ENCODE data around the gene ZSWIM6. TPM values are rescaled to one million over a fixed set of nuclear protein-coding genes. Genes with fewer than 3 reads are reported as not detected.
A peak's percentile ranks its signal among the peaks of the same experiment; 100 is the strongest.

ZSWIM6 gene
- total RNA-seq, 2 experiments from 2014 or later = 4.4 TPM

DNA sequence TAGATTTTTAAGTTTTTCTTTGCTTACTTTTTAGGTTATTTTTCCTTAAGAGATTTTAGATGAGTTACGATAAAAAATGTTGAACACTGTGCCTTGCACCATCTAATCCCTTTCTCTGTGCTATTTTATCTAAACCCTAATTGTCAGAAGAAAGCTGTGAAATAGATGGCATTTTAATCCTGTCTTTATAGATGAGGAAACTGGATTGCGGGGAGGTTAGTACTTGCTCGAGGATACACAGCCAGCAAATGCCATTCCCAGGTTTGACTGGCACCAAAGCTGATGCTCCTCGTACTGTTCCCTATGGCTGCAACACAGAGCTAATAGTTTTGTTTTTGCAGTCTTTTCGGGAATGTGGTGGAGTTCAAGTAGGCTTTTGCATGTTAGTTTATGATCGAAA lies 82.7 kb downstream of the ZSWIM6 start:
- no peak overlapping the region for H3K27ac Mint-ChIP-seq
- H3K27me3 Mint-ChIP-seq = no peaks in the 10 kb centered on the region
- H3K4me3 Mint-ChIP-seq = no peak overlapping the region
- ChIA-PET CTCF (no interaction called here), POLR2A (no interaction called here)
- H3K4me1 Mint-ChIP-seq (ENCODE audit: low read depth) = peaks cover 20% of the 10 kb centered on the region
- no peaks in the 10 kb centered on the region for H3K36me3 Mint-ChIP-seq (ENCODE audit: low read depth)
- intact Hi-C loops (cut with micrococcal nuclease) = no loop called here
- ATAC-seq (no peak), DNase-seq (no peak)
- no peaks in the 10 kb centered on the region for H3K9me3 Mint-ChIP-seq
- TF ChIP-seq, protein P1, sequence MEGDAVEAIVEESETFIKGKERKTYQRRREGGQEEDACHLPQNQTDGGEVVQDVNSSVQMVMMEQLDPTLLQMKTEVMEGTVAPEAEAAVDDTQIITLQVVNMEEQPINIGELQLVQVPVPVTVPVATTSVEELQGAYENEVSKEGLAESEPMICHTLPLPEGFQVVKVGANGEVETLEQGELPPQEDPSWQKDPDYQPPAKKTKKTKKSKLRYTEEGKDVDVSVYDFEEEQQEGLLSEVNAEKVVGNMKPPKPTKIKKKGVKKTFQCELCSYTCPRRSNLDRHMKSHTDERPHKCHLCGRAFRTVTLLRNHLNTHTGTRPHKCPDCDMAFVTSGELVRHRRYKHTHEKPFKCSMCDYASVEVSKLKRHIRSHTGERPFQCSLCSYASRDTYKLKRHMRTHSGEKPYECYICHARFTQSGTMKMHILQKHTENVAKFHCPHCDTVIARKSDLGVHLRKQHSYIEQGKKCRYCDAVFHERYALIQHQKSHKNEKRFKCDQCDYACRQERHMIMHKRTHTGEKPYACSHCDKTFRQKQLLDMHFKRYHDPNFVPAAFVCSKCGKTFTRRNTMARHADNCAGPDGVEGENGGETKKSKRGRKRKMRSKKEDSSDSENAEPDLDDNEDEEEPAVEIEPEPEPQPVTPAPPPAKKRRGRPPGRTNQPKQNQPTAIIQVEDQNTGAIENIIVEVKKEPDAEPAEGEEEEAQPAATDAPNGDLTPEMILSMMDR (IDR thresholded peaks at IDR 0.05) = no peak

DNA sequence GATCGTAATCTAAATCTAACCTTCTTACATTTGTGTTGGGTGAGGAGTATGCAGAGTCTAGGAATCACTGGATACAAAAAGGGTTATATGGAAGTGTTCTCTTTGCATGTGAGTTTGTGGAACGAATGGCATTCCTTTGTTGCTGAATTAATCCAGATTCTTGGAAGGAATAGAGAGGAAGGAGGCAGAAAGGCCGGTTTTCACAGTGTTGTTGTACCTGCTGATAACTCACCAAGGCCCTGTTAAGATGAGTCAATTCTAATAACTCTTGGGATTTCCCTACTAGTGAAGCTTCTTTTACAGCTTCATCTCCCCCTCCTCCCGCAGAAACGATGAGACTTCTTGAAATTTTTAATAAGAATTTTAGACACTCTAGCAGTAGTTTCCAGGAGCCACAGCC lies 84.0 kb downstream of the ZSWIM6 start:
- Mint-ChIP-seq H3K27ac (no peak overlapping the region), H3K36me3 (ENCODE audit: low read depth) (peaks cover 1% of the 10 kb centered on the region), H3K27me3 (no peaks in the 10 kb centered on the region), H3K4me1 (ENCODE audit: low read depth) (peaks cover 17% of the 10 kb centered on the region), H3K9me3 (no peaks in the 10 kb centered on the region), H3K4me3 (no peak overlapping the region)
- ATAC-seq = peak; percentile 53
- ChIA-PET POLR2A (no interaction called here), CTCF (interaction anchor here (1.2 kb wide), 1 partner anchor 11 kb away, joined by 3 read pairs; no protein-coding TSS in a partner anchor)
- intact Hi-C loops (cut with micrococcal nuclease) = no loop called here
- TF ChIP-seq, protein P1 (IDR thresholded peaks at IDR 0.05) = no peak
- DNase-seq = no peak

DNA sequence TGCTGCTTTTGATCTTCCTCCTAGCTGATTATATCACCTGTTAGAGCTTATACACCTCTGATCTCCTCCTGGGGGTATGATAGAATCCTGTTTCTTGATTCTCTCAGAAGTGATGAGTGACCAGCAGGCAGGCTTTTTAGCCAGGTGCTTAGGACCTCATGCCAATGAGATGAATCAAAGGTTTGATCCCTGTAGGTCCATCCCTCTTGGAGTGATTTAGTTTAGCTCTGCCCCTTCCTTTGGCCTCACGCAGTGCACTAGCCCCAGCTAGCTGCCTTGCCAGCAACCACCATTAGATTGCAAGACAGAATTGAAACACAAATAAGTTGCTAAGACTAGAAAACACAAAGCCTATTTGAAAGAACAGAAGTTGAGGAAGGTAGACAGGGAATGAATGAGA lies 84.4 kb downstream of the ZSWIM6 start:
- CTCF ChIA-PET = interaction anchor here (1.2 kb wide), 1 partner anchor 12 kb away, joined by 3 read pairs; no protein-coding TSS in a partner anchor
- intact Hi-C loops (cut with micrococcal nuclease) = no loop called here

DNA sequence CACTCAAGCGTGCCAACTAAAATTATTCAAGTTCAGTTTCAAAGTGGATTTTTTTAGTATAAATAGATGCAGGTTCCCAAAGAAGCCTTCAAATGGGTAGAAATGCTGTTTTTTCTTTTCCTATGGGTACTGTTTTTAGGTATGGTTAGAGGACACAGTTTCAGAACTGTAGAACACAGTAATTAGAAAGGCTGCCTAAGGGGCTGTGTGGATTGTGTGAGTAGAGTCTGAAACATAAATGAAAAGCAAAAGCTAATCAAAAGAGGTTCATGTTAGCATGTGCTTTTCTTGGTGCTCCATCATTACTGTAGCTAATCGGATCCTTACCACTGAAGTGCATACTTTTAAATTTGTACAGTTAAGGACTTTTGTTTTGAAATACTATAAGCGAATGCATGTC lies 85.3 kb downstream of the ZSWIM6 start:
- H3K36me3 Mint-ChIP-seq (ENCODE audit: low read depth) = peaks cover 4% of the 10 kb centered on the region
- peaks cover 9% of the 10 kb centered on the region for H3K9me3 Mint-ChIP-seq
- H3K4me3 Mint-ChIP-seq = no peak overlapping the region
- TF ChIP-seq, protein P1 (IDR thresholded peaks at IDR 0.05) = no peak
- DNase-seq = no peak
- ATAC-seq = no peak
- intact Hi-C loops (cut with micrococcal nuclease) = no loop called here
- POLR2A ChIA-PET = no interaction called here
- H3K27ac Mint-ChIP-seq = no peak overlapping the region
- H3K27me3 Mint-ChIP-seq = no peaks in the 10 kb centered on the region
- CTCF ChIA-PET = no interaction called here
- H3K4me1 Mint-ChIP-seq (ENCODE audit: low read depth) = peaks cover 18% of the 10 kb centered on the region

More for the DNA sequence above, 84.4 kb downstream of the ZSWIM6 start:
- Mint-ChIP-seq H3K4me3 (no peak overlapping the region), H3K36me3 (ENCODE audit: low read depth) (peaks cover 1% of the 10 kb centered on the region), H3K4me1 (ENCODE audit: low read depth) (peaks cover 17% of the 10 kb centered on the region), H3K9me3 (peaks cover 4% of the 10 kb centered on the region), H3K27me3 (no peaks in the 10 kb centered on the region), H3K27ac (no peak overlapping the region)
- TF ChIP-seq, protein P1 (IDR thresholded peaks at IDR 0.05) = no peak
- DNase-seq (no peak), ATAC-seq (no peak)
- POLR2A ChIA-PET = no interaction called here

DNA sequence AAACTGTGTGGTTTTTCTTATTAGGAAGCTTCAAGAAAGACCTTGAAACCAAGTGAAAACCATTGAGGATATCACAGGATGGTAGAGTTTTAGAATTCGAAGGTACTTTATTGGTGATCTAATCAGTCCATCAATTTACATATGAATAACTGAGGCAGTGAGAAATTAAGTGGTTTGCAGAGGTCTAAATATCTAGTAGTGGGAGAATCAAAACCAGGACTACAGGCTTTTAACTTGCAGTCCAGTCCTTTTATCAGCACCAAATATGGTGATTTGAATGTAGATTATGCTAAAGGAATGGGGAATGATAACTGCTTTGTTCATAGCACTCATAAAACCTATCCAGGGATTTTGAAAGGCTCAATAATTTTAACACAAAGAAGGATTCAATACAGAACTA lies 85.8 kb downstream of the ZSWIM6 start:
- peaks cover 19% of the 10 kb centered on the region for H3K4me1 Mint-ChIP-seq (ENCODE audit: low read depth)
- DNase-seq (no peak), ATAC-seq (no peak)
- H3K36me3 Mint-ChIP-seq (ENCODE audit: low read depth) = peaks cover 4% of the 10 kb centered on the region
- H3K4me3 Mint-ChIP-seq = no peak overlapping the region
- CTCF ChIA-PET = no interaction called here
- POLR2A ChIA-PET = no interaction called here
- peaks cover 9% of the 10 kb centered on the region for H3K9me3 Mint-ChIP-seq
- intact Hi-C loops (cut with micrococcal nuclease) = no loop called here
- no peak overlapping the region for H3K27ac Mint-ChIP-seq
- TF ChIP-seq, protein P1 (IDR thresholded peaks at IDR 0.05) = no peak
- H3K27me3 Mint-ChIP-seq = no peaks in the 10 kb centered on the region
